ENCODE data around the gene IGFBPL1. TPM values are rescaled to one million over a fixed set of nuclear protein-coding genes. Genes with fewer than 3 reads are reported as not detected.
A peak's percentile ranks its signal among the peaks of the same experiment; 100 is the strongest.

IGFBPL1 gene
- total RNA-seq, 1 donor: not detected

DNA sequence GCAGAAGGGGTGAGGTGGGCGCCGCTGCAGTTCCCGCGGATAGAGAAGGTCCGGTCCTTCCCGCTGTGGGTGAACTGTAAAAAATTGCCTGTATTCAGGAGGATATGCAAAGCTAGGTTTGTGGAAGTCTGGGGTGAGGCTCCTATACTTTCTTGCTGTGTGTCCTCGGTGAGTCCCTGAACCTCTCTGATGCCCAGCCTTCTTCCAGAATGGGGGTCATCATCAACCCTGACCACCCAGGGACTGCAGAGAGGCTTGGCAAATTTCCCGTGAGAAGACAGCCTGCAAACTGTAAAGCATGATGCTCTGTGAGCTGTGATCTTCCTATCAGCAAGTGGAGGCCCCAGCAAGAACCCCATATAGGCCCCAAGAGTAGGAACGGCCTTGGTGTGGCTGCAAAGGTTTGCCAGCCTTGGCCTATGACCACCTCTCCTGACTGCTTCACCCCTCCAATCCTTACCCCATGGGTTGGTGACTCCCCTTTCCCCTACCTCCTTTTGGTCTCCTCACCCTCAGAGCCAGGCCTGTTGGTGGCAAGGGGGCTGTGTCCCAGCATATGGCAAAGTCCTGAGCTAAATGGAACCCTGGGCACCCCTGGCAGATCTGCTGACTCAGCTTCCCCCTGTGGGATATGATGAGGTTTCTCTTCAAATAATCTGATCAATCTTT lies 31.0 kb downstream of the IGFBPL1 start:
- TF ChIP-seq, protein P1, sequence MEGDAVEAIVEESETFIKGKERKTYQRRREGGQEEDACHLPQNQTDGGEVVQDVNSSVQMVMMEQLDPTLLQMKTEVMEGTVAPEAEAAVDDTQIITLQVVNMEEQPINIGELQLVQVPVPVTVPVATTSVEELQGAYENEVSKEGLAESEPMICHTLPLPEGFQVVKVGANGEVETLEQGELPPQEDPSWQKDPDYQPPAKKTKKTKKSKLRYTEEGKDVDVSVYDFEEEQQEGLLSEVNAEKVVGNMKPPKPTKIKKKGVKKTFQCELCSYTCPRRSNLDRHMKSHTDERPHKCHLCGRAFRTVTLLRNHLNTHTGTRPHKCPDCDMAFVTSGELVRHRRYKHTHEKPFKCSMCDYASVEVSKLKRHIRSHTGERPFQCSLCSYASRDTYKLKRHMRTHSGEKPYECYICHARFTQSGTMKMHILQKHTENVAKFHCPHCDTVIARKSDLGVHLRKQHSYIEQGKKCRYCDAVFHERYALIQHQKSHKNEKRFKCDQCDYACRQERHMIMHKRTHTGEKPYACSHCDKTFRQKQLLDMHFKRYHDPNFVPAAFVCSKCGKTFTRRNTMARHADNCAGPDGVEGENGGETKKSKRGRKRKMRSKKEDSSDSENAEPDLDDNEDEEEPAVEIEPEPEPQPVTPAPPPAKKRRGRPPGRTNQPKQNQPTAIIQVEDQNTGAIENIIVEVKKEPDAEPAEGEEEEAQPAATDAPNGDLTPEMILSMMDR (IDR thresholded peaks at IDR 0.05; ENCODE audit: insufficient read depth, low read depth, low read length): no peak
- peak overlapping the region; percentile 86 for H3K4me3 ChIP-seq (ENCODE audit: low read depth, low read length)
- DNase-seq (ENCODE audit: low read depth): no peak

DNA sequence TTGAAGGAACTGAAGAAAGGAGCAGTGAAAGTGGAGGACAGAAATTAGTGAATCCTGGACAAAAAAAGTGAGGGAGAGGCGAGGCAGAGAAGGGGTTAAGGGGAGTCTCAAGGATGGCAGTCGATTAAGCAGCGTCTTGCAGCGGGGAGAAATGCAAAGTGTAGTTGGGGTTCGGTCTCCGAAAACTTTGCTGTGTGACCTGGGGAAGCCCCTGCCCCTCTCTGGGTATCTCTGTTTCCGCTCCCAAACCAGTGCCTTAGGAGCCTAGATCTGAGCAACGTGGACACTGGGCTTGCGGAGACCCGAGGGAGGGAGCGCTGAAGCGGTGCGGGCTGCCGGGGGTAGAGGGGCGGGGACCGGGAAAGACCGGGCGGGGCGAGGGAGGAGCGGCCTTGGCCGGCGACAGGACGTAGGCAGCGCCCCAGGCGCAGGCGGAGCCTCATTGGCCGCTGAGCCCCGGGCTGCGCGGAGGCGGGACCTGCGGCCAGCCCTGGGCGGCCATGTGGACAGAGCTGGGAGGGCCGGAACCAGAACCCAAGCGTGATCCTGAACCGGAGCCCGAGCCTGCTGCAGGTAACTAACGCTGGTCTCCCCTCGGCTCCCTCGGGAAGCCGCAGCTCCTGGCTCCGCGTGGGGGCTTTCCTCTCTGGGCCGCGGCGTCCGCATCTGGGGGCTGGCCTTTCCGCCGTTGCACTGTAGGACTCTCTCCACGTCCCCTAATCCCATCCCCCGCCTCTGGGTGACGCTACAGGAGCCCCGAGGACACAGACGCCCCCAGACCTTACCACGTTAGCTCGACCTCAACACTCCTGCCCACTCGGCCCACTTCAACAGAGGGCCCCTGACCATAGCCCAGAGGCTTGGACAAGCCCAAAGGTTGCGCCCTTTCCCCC lies 31.8 kb downstream of the IGFBPL1 start, which contains the start of gene ALDH1B1:
ALDH1B1 (plus strand) TSS at position 468 of the 893 bp plus-strand sequence. CDS start 3,047 bp downstream, outside the sequence.
- peak; percentile 77 for DNase-seq (ENCODE audit: low read depth)
- TF ChIP-seq, protein P1 (IDR thresholded peaks at IDR 0.05; ENCODE audit: insufficient read depth, low read depth, low read length): no peak
- peak within 1 kb of the TSS; percentile 86 for H3K4me3 ChIP-seq (ENCODE audit: low read depth, low read length)

DNA sequence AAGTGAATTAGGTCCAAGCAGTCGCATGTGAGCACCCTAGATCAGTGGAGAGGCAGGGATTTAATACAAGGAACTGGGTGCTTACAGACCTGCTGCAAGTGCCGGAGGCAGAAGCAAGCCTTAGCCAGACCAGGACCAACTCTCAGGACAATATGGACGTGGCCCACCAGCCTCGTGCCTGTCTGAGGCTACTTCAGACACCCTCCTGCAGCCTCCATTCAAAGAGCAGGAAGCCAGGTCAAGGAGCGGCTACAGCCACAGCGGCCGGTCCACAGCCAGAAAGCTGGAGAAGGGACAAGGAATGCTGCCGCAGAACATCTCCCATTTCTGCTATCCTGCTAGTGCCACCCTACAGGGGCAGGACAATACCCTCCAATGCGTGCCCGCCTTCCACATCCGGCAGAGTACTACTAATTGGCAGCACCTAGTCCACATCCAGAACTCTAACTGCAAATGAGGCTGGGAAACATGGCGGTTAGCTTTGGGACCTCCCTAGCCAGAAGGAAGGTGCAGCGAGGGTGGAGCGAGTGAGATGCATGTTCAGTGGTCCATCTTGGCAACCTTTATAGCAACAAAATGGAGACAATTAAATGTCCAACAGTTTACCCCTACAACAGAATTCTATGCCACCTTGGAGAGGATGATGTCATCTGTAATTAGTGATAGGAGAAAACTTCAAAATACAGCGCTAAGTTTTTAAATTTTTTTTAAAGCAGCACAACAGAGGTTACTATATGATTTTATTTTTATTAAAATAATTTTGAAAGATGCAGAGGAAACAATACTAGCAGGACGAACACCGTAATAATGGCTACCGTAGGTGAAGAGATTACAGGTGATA lies 32.8 kb downstream of the IGFBPL1 start:
- TF ChIP-seq, protein P1 (IDR thresholded peaks at IDR 0.05; ENCODE audit: insufficient read depth, low read depth, low read length): no peak
- DNase-seq (ENCODE audit: low read depth): no peak
- peak overlapping the region; percentile 86 for H3K4me3 ChIP-seq (ENCODE audit: low read depth, low read length)

DNA sequence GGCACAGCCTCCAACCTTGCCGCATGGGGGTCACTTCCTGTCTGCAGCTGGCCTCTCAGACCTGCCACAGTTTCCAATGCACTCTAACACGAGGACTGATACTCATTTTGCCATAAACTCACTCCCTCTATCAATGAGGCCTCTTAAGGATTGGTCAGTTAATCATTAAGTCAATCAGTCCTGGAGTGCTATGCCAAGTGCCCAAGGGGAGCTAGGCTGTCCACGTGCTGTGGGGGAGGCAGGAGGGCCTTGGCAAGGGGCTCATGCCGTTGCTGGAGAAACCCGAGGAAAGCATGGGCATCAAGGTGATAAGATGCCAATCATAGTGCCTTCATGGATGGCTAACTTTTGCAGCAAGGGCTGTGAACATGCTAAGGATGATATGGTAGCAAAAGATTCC lies 33.4 kb downstream of the IGFBPL1 start:
- H3K4me3 ChIP-seq (ENCODE audit: low read depth, low read length): no peak overlapping the region
- no peak for DNase-seq (ENCODE audit: low read depth)
- TF ChIP-seq, protein P1 (IDR thresholded peaks at IDR 0.05; ENCODE audit: insufficient read depth, low read depth, low read length): no peak

DNA sequence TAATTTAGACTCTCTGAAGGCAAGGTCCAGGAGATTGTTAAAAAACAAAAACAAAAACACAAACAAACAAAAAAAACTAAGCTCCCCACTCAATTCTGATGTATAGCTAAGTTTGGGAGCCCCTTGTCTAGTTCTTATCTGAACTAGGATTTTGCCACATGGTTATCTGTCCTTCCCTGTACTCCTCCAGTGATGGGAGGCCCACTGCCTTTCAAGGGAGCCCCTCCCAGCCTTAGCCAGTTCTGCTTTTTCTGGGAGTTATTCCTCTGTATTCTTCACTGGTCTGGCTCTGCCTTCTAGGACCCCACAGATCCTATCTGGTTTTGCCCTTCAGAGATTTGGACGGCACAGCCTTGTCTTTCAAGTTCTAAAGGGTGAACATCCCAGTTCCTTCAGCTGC lies 33.8 kb downstream of the IGFBPL1 start:
- TF ChIP-seq, protein P1 (IDR thresholded peaks at IDR 0.05; ENCODE audit: insufficient read depth, low read depth, low read length): no peak
- no peak for DNase-seq (ENCODE audit: low read depth)
- no peak overlapping the region for H3K4me3 ChIP-seq (ENCODE audit: low read depth, low read length)

DNA sequence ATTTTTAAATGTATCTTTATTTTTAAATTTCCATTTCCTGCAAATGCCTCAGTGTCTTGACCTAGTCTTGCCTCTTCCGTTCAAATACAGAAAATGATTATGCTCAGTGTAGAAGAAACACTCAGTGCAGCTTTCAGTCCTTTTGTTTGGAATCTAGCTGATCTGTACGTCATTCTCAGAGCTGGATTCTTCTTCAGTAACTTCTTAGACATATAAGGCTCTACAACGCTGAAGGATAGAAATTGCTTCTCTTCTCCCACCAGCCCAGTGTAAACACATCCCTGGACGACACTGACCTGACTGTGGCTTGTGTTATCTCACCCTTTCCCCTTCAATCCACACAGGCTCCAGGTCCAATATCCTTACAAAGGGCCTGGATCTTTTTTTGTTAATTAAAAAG lies 34.9 kb downstream of the IGFBPL1 start:
- DNase-seq (ENCODE audit: low read depth): peak; percentile 38
- H3K4me3 ChIP-seq (ENCODE audit: low read depth, low read length): no peak overlapping the region
- TF ChIP-seq, protein P1 (IDR thresholded peaks at IDR 0.05; ENCODE audit: insufficient read depth, low read depth, low read length): no peak

Measured in fibroblast of villous mesenchyme (primary cell).